ENCODE data around the gene SLAMF8.

Gene SLAMF8

DNA sequence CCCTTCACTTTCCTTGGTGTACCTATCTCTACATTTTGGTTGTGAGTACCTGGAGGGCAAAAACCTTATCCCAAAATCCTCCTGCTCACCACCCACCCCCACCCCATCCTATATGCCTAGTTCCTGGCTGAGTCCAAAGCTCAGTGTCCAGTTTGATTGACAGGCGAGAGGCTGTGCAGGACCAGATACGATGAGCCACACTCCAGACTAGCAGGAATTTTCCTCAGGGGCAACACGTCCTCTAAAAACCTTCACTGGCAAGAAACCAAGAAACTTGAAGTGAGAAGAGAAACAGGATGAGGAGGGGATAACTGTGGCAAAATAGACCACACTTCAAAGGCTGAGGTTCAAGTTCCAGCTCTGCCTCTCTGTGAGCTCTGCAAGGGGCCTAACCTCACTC, 1.1 kb upstream of the SLAMF8 start:
- Histone ChIP-seq H3K27me3 (ENCODE audit: control insufficient read depth, insufficient read depth, low read length) (peaks cover 6% of the 10 kb centered on the region), H3K27ac (ENCODE audit: low read length) (no peak overlapping the region), H3K9me3 (ENCODE audit: control insufficient read depth, low read depth, low read length) (no peaks in the 10 kb centered on the region), H3K9ac (ENCODE audit: low read length) (no peak overlapping the region), H3K4me3 (ENCODE audit: low read length) (no peak overlapping the region), H3K4me1 (ENCODE audit: control insufficient read depth, low read depth, low read length) (no peaks in the 10 kb centered on the region), H3K36me3 (ENCODE audit: control insufficient read depth, low read depth, low read length) (no peaks in the 10 kb centered on the region)

DNA sequence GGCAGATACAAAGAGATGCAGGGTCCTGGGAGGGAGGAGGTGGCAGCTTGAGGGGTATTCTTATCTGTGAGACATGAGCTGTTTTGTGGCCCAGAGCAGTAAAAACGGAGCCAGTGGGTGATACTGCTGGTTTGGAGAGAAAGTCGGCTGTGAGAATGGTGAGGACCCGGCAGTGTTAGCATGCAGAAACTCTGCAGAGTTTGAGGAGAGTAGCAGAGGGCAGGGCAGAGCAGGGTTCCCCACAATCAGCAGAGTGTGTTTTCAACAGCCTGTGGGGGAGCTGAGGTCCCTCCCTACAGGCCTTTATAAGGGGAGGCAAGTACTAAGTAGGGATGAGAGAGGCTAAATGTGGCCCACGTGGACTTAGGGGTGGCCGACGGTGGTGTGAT, 423 bp downstream of the SLAMF8 start:
- Histone ChIP-seq H3K4me1 (ENCODE audit: control insufficient read depth, low read depth, low read length) (peaks cover 8% of the 10 kb centered on the region), H3K36me3 (ENCODE audit: control insufficient read depth, low read depth, low read length) (no peaks in the 10 kb centered on the region), H3K4me3 (ENCODE audit: low read length) (no peak overlapping the region), H3K9ac (ENCODE audit: low read length) (no peak overlapping the region), H3K27ac (ENCODE audit: low read length) (no peak overlapping the region), H3K9me3 (ENCODE audit: control insufficient read depth, low read depth, low read length) (no peaks in the 10 kb centered on the region), H3K27me3 (ENCODE audit: control insufficient read depth, insufficient read depth, low read length) (peaks cover 13% of the 10 kb centered on the region)

DNA sequence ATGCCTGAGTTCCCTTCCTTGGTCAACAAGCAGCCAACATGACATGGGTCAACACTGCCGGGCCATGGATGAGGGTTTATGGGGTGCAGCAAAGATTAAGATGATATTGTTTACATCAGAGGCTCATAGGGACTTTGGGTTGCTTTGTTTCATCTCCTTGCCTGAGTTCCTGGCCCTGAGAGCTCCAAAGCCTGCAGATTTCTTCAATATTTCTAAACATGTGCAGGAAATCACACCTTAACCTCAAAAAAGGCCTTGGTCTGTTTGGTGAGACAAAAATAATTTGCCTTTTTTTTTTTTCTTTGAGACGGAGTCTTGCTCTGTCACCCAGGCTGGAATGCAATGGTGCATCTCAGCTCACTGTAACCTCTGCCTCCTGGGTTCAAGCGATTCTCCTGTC, 876 bp downstream of the SLAMF8 start:
- H3K27ac ChIP-seq (ENCODE audit: low read length) = no peak overlapping the region
- H3K9me3 ChIP-seq (ENCODE audit: control insufficient read depth, low read depth, low read length) = no peaks in the 10 kb centered on the region
- H3K27me3 ChIP-seq (ENCODE audit: control insufficient read depth, insufficient read depth, low read length) = peaks cover 13% of the 10 kb centered on the region
- peaks cover 11% of the 10 kb centered on the region for H3K4me1 ChIP-seq (ENCODE audit: control insufficient read depth, low read depth, low read length)
- no peak overlapping the region for H3K9ac ChIP-seq (ENCODE audit: low read length)
- no peaks in the 10 kb centered on the region for H3K36me3 ChIP-seq (ENCODE audit: control insufficient read depth, low read depth, low read length)
- no peak overlapping the region for H3K4me3 ChIP-seq (ENCODE audit: low read length)

DNA sequence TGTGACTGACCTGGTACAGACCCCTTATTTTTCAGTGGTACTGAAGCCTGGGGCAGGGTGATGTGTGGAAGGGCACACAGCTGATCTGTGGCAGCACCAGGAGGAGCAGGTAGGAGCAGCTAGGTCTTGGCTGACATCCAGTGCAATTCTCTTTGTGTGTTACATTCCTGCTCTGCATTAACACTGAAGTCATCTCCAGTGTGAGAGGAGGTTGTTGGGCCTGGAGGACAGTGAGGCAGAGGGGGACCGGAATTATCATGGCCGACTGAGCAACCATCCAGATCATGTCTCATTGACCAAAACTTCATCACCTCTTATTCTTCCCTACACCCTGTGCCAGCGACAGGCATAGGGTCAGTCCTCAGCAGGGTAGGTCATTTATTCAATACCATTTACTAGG, 1.5 kb downstream of the SLAMF8 start:
- Histone ChIP-seq H3K9ac (ENCODE audit: low read length) (no peak overlapping the region), H3K27me3 (ENCODE audit: control insufficient read depth, insufficient read depth, low read length) (peaks cover 17% of the 10 kb centered on the region), H3K9me3 (ENCODE audit: control insufficient read depth, low read depth, low read length) (no peaks in the 10 kb centered on the region), H3K36me3 (ENCODE audit: control insufficient read depth, low read depth, low read length) (no peaks in the 10 kb centered on the region), H3K4me1 (ENCODE audit: control insufficient read depth, low read depth, low read length) (peaks cover 11% of the 10 kb centered on the region), H3K27ac (ENCODE audit: low read length) (no peak overlapping the region), H3K4me3 (ENCODE audit: low read length) (no peak overlapping the region)

DNA sequence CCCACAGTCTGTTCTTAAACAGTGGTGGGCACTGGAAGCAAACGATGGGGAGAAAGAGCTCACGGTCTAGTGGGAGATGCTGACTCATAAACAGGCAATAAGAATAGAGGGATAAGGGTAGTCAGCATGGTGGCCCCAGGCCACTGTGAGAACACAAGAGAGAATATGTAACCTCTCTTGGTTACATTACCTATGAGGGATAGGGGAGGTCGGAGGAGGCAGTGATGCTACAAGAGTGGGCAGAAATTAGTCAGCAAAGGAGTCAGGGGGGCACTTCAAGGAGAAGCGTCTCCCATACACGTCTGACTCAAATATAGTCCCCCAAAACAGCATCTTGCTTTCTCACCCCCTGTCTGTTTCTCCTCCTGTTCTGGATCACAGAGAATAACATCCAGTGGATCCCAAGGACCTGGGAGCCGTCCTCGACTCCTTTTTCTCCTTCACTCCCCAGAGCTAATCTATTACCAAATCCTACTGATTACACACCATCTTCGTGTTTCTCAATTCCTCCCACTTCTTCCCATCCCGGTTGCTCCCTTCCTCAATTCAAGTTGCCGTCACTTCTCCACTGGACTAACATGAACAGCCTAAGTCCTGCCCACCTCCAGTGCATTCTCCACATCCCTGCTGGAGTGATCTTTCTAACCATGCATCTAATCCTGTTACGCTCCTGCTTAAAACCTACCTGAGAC, 2.1 kb downstream of the SLAMF8 start:
- Histone ChIP-seq H3K27me3 (ENCODE audit: control insufficient read depth, insufficient read depth, low read length) (peaks cover 22% of the 10 kb centered on the region), H3K4me1 (ENCODE audit: control insufficient read depth, low read depth, low read length) (peaks cover 11% of the 10 kb centered on the region), H3K9me3 (ENCODE audit: control insufficient read depth, low read depth, low read length) (no peaks in the 10 kb centered on the region), H3K36me3 (ENCODE audit: control insufficient read depth, low read depth, low read length) (no peaks in the 10 kb centered on the region), H3K27ac (ENCODE audit: low read length) (no peak overlapping the region), H3K9ac (ENCODE audit: low read length) (no peak overlapping the region), H3K4me3 (ENCODE audit: low read length) (no peak overlapping the region)

DNA sequence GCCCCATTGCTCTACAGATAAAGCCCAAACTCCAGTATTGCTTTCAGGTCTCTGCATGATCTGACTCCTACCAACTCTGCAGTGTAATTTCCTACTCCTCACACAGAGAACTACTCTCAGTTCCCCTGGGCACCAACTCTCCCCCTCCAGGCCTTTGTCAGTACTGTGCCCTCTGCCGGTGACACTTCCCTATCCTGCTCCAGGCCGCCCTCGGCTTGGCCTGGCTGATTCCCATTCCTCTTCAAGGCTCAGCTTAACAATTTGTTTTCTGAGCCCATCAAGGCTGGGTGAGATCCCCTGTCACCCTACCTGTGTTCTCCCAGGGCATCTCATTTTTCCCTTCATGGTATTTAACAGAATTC, 2.6 kb downstream of the SLAMF8 start:
- Histone ChIP-seq H3K4me3 (ENCODE audit: low read length) (no peak overlapping the region), H3K4me1 (ENCODE audit: control insufficient read depth, low read depth, low read length) (peaks cover 11% of the 10 kb centered on the region), H3K27me3 (ENCODE audit: control insufficient read depth, insufficient read depth, low read length) (peaks cover 22% of the 10 kb centered on the region), H3K36me3 (ENCODE audit: control insufficient read depth, low read depth, low read length) (no peaks in the 10 kb centered on the region), H3K9ac (ENCODE audit: low read length) (no peak overlapping the region), H3K27ac (ENCODE audit: low read length) (no peak overlapping the region), H3K9me3 (ENCODE audit: control insufficient read depth, low read depth, low read length) (no peaks in the 10 kb centered on the region)

DNA sequence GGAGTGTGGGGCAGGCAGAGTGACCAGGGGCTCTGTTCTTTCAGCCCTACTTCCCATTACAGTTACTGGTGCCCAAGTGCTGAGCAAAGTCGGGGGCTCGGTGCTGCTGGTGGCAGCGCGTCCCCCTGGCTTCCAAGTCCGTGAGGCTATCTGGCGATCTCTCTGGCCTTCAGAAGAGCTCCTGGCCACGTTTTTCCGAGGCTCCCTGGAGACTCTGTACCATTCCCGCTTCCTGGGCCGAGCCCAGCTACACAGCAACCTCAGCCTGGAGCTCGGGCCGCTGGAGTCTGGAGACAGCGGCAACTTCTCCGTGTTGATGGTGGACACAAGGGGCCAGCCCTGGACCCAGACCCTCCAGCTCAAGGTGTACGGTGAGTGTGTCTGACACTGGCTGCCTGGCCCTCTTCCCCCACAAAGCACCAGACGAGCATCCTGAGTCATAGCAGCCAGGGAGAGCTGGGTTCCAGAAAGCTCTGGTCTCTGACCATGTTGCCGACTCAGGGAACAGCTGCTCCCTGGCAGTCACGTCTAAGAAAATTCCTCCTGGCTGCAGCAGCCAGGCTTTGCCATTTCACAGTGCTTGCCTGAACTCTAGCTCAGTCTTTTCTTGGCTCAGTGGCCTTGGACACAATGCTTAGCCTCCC, 3.3 kb downstream of the SLAMF8 start:
- H3K9ac ChIP-seq (ENCODE audit: low read length) = no peak overlapping the region

DNA sequence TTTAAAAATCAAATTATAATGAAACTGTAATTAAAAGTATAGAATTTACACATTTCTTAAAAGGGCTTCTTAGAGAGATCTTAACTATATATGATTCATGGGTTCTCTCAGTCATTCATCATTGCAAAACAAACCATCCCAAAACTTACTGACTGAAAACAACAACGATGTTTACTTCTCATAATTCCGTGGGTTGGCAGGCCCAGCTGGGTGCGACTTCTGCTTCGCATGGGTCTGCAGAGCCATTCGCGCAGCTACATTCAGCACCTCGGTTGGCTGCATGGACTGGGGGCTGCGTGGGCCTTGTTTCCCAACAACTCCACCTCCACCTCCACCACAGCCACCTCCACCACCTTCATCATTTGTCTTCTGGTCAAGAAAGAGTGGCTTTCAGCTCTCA, 4.0 kb downstream of the SLAMF8 start:
- H3K4me1 ChIP-seq (ENCODE audit: control insufficient read depth, low read depth, low read length) = peaks cover 11% of the 10 kb centered on the region
- no peak overlapping the region for H3K4me3 ChIP-seq (ENCODE audit: low read length)
- no peaks in the 10 kb centered on the region for H3K9me3 ChIP-seq (ENCODE audit: control insufficient read depth, low read depth, low read length)
- no peak overlapping the region for H3K27ac ChIP-seq (ENCODE audit: low read length)
- H3K9ac ChIP-seq (ENCODE audit: low read length) = no peak overlapping the region
- no peaks in the 10 kb centered on the region for H3K36me3 ChIP-seq (ENCODE audit: control insufficient read depth, low read depth, low read length)
- peaks cover 22% of the 10 kb centered on the region for H3K27me3 ChIP-seq (ENCODE audit: control insufficient read depth, insufficient read depth, low read length)

More for the DNA sequence above, 3.3 kb downstream of the SLAMF8 start:
- H3K9me3 ChIP-seq (ENCODE audit: control insufficient read depth, low read depth, low read length) = no peaks in the 10 kb centered on the region
- no peaks in the 10 kb centered on the region for H3K36me3 ChIP-seq (ENCODE audit: control insufficient read depth, low read depth, low read length)
- no peak overlapping the region for H3K27ac ChIP-seq (ENCODE audit: low read length)
- no peak overlapping the region for H3K4me3 ChIP-seq (ENCODE audit: low read length)
- H3K27me3 ChIP-seq (ENCODE audit: control insufficient read depth, insufficient read depth, low read length) = peaks cover 22% of the 10 kb centered on the region
- H3K4me1 ChIP-seq (ENCODE audit: control insufficient read depth, low read depth, low read length) = peaks cover 11% of the 10 kb centered on the region

DNA sequence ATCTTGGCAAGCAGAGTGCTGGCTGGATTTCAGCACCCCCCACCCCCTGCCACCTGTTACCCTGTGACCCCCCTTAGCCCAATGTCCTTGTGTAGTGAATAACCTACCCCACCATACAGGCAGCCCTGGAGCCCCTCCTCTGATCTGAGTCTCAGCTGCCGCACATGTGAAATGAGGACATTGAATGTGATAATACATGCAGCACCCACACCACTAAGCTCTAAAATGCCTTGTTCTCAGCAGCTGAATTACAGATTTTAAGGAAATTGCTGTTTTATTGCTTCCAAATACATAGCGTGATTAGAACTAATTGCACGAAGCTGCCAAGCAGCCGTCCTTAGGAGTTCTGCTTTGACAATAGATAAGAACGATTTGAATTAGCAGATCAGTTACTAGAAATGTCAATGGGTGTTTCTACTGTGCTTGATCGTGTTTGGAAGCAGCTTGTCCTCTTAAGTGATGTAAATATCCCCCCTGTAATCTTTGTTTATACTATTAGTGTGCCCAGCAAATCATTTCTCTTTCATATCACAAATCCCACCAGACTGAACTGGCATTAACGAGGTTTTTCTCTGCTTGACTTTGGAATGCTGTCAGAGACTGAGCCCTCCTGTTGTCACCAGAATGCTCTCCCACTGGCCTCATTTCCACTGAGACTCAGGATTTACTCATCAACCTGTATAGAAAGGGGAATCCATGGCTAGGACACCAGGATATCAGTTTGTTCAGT, 4.9 kb downstream of the SLAMF8 start:
- Histone ChIP-seq H3K4me3 (ENCODE audit: low read length) (no peak overlapping the region), H3K27ac (ENCODE audit: low read length) (no peak overlapping the region), H3K9me3 (ENCODE audit: control insufficient read depth, low read depth, low read length) (no peaks in the 10 kb centered on the region), H3K27me3 (ENCODE audit: control insufficient read depth, insufficient read depth, low read length) (peaks cover 22% of the 10 kb centered on the region), H3K4me1 (ENCODE audit: control insufficient read depth, low read depth, low read length) (peaks cover 11% of the 10 kb centered on the region), H3K36me3 (ENCODE audit: control insufficient read depth, low read depth, low read length) (no peaks in the 10 kb centered on the region), H3K9ac (ENCODE audit: low read length) (no peak overlapping the region)

DNA sequence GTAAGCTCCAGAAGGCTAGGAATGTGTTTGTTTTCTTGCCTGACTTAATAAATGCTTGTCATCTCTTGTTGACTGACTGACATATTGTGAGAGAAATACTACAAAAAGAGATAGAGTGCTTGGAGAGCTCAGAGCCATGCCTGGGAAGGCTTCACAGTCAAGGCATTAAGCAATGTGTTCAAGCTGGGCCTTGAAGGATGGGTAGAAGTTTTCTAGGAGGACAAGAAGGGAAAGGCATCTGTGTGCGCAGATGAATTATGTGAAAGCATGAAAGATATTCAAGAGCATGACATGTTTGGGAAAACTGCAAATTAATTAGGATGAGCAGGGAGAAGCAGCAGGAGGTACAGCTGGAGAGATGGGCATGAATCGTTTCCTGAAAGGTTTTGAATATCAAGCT, 5.6 kb downstream of the SLAMF8 start:
- Histone ChIP-seq H3K36me3 (ENCODE audit: control insufficient read depth, low read depth, low read length) (no peaks in the 10 kb centered on the region), H3K27ac (ENCODE audit: low read length) (no peak overlapping the region), H3K27me3 (ENCODE audit: control insufficient read depth, insufficient read depth, low read length) (peaks cover 22% of the 10 kb centered on the region), H3K4me1 (ENCODE audit: control insufficient read depth, low read depth, low read length) (peaks cover 11% of the 10 kb centered on the region), H3K4me3 (ENCODE audit: low read length) (no peak overlapping the region), H3K9me3 (ENCODE audit: control insufficient read depth, low read depth, low read length) (no peaks in the 10 kb centered on the region), H3K9ac (ENCODE audit: low read length) (no peak overlapping the region)

DNA sequence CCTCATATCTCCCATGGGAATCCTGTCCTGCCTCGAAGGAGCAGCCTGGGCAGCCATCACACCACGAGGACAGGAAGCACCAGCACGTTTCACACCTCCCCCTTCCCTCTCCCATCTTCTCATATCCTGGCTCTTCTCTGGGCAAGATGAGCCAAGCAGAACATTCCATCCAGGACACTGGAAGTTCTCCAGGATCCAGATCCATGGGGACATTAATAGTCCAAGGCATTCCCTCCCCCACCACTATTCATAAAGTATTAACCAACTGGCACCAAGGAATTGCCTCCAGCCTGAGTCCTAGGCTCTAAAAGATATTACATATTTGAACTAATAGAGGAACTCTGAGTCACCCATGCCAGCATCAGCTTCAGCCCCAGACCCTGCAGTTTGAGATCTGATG, 8.7 kb downstream of the SLAMF8 start:
- Histone ChIP-seq H3K4me3 (ENCODE audit: low read length) (no peak overlapping the region), H3K9me3 (ENCODE audit: control insufficient read depth, low read depth, low read length) (no peaks in the 10 kb centered on the region), H3K4me1 (ENCODE audit: control insufficient read depth, low read depth, low read length) (peaks cover 11% of the 10 kb centered on the region), H3K27ac (ENCODE audit: low read length) (no peak overlapping the region), H3K27me3 (ENCODE audit: control insufficient read depth, insufficient read depth, low read length) (peaks cover 18% of the 10 kb centered on the region), H3K9ac (ENCODE audit: low read length) (no peak overlapping the region), H3K36me3 (ENCODE audit: control insufficient read depth, low read depth, low read length) (no peaks in the 10 kb centered on the region)

Measured in iPS-18a (cell line).